Measurements from ENCODE around the gene SNX11.

GRCh38 chr17:48123111-48123510 is 15.5 kb downstream of the SNX11 start:
- TF ChIP-seq CTCF (IDR thresholded peaks at IDR 0.05; ENCODE audit: low read depth, low read length, missing input control) (no peak), REST (IDR thresholded peaks at IDR 0.05) (no peak)

Data from liver (tissue), 2 donors.